Measurements from ENCODE around the gene MACC1.

MACC1 gene

DNA sequence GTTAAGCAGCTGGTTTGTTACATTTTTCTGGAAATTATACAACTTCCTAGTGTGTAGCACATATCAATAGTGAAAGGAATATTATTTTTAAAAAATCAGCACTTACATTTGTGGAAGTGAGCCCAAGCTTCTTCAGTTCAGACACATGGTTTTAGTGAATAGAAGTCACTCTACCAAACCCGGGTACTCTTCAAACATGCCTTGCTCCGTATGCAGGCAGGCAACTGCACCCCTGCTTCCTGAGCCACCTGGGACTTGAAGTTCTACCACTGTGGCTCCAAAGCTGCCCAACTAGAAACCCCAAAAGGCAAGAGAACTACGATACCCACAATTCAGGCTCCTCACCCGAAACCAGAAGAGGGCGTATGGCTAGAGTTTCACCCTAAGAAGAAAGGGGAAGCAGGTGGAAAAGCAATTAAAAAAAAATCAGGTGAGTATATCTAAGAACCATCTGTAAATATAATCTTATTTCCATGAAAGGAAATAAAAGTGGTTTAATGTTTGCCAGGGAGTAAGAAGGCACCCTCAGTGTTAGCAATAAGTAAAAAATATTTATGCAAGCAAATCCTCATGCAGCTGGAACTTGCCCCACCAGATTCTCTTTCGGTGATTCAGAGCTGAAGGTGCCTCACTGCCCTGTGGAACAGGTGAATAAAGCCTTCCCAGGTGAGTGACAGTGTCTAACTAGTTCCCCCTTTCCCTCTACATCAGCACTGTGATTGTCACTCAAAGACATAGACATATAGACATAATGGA is at the start of gene MACC1:
Gene MACC1, minus strand, starts transcription at position 192 of the 756 bp plus-strand sequence. CDS start 55,522 bp downstream, outside the sequence.
- peak; percentile 8 for DNase-seq

- DNase-seq = no peak
Observed at GRCh38 chr7:20264623-20265022, 47.4 kb upstream of the MACC1 start.

GRCh38 chr7:20260223-20260622 is 43.0 kb upstream of the MACC1 start:
- DNase-seq = no peak

GRCh38 chr7:20257212-20257611 is 40.0 kb upstream of the MACC1 start:
- DNase-seq = no peak

GRCh38 chr7:20249920-20250319 is 32.7 kb upstream of the MACC1 start:
- no peak for DNase-seq

- DNase-seq = no peak
Observed at GRCh38 chr7:20249376-20249775, 32.2 kb upstream of the MACC1 start.

GRCh38 chr7:20246236-20246635 is 29.1 kb upstream of the MACC1 start:
- DNase-seq = no peak

GRCh38 chr7:20244334-20245120 is 27.3 kb upstream of the MACC1 start:
- DNase-seq = no peak

DNA sequence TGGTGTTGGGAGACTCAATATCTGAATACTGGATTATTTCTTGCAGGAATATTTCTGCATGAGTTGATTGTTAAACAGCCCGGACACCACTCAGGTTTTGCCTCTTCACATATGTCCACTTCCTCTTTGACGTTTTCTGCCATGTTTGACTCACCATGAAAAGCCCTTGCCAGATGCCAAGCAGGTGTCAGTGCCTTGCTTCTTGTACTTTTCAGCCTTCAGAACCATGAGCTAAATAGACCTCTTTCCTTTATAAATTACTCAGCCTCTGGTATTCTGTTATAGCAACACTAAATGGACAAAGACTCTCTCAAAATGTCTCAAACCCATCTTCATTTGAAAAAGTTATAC is 24.7 kb upstream of the MACC1 start:
- no peak for DNase-seq

DNA sequence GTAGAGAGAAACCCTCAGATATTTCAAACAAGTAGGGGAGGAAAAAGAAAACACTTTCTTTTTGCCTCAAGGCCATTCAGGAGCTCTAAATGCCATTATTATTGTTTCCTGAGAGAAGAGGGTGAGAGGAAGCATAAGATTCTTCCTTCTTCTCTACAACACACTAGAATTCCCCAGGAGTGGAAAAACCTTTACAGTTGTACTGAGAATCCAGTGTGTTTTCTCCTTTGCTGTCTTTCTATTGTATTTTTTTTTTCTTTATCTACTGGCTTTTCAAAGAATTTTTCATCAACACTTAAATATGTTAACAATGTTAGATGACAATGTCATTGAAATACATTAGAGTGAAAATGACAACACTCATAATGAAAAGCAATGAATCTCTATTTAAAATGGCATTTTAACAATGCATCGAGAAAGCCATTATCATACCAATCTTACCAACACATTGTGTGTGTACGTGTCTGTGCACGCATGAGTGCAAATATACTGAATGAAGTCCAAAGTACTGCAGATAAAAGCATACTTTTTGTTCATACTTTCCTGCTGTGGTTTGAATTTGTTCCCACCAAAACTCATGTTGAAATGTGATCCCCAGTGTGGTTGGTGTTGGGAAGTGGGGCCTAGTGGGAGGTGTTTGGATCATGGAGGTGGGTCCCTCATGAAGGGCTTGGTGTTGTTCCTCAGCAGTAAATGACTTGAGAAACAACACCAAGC is 24.2 kb upstream of the MACC1 start:
- DNase-seq = no peak

DNA sequence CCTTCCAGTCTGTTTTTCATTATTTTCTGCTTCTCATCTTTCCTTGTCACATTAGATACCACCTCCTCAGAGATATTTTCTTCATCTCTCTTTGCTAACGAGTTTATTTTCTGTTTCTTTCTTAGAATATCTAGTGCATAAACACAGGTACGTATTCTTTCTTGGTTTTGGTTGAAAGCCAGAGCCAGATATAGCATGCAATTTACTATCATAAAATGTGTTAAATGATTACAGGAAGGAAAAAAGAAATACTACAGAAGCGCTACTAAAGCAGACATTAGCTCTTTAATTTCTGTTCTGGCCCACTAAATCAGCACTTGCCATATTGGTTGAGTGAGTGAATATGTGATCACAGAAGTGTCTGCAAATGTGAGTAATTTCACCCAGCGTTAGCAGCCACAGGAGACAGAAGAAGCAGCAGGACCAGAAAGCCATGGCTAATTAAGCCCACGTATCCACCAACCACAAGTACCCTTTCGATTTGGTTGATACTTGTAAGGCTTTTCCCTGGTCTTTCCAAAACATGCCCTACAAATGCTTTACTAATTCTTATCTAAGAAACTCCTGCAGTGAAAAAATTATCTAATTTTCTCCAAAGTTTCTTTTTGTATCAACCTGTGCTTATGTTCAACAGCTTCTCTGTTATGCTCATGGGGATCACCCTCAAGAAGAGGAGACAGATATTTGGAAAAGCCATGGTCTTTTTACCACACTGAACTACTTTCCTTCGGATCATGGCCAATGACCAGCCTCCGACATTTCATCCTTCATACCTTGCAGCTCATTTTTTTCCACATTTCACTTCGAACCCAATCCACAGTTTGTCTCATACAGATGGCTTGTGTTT is 23.1 kb upstream of the MACC1 start:
- DNase-seq = no peak

DNA sequence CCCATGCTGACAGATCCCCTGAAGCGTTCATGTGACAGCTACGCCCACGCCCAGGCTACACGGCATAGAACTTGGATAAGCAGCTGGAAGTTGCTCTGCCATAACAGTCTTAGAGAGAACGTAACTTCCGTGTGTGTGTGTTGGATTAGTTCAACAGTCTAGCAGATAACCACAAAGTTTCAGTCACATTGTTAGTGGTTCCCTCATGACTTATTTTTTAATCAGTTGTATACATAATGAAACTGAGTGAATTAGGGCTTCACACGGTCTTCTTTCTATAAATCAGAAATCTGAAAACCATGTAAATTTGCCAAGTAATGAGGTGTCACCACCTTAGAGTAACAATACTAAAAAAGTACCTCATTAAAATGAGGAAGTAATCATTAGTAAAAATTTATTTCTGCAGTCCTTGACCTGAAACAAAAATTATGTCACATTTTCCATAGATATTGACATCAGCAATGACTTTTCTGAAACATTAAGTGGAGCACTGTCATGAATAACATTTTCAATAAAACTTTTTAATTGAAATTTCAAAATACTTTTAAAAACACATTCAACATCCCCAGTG is 21.7 kb upstream of the MACC1 start:
- DNase-seq = no peak

GRCh38 chr7:20238194-20238753 is 21.1 kb upstream of the MACC1 start:
- no peak for DNase-seq

DNA sequence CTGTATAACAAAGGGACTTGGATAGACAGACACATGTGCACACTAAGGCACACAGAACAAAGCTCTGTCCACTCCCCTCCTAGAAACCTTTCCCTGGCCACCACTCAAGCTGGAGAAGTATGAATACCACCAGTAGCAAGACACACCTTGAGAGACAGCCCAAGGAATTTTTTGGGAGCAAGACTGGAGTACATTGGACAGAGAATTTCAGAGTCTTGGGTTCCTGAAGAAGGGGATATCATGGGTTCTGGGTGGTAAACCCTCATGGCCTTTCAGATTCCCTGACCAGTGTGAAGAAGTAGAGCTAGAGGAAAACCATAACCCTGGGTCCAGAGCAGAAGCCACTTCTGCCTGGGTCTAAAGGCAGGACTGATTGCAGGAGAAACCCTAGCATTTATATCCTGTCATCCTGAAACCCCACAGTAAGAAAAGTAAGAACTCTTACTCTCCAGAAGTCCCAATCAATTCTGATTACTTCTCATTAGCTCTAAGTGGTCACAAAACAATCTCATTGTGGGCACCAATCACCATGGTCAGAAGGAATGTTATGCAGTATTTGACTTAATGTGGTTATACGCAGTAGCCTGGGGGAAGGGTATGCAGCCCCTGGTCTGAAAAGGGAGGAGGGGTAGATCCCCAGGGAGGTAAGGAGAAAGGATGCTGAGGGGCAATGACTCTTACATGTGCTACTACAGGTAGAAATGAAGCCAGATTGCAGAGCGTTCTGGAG is 20.4 kb upstream of the MACC1 start:
- no peak for DNase-seq

DNA sequence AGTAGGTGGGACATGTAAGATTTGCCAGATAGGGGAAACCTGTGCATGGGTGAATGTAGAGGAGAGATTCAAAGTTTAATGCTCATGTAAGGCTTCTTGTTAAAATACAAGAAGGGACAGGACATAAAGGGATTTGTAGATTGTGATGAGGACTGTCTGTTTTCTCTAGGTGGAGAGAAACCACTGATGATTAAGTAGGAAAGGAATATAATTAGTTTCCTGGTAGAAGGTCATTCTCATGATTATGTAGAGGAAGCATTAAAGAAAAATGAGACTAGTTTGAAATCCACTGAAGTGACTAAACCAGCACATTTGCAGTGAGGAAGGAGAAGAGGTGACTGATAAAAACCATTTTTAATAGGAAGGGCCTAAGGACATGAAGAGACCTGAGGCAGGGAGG is 19.6 kb upstream of the MACC1 start:
- DNase-seq = no peak

DNA sequence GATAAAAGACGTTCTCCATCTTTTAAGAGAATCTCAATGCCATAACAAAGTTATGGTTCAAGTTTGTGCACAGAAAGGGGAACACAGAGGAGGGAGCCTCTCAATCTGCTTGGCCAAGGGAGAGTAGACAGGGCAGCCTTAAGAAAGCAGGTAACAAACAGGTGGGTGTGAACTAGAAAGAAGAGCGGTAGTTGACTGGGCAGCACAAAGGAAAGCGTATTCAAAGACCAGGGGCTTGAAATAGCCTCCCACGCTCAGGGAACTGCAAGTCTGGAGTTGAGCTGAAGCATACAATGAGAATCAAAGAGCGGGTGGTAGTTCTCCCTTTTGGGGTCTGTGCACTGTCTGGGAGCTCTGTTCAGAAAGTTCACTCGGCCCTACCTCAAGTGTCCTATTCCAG is 18.9 kb upstream of the MACC1 start:
- DNase-seq = no peak

GRCh38 chr7:20235288-20235687 is 18.1 kb upstream of the MACC1 start:
- DNase-seq = no peak

DNA sequence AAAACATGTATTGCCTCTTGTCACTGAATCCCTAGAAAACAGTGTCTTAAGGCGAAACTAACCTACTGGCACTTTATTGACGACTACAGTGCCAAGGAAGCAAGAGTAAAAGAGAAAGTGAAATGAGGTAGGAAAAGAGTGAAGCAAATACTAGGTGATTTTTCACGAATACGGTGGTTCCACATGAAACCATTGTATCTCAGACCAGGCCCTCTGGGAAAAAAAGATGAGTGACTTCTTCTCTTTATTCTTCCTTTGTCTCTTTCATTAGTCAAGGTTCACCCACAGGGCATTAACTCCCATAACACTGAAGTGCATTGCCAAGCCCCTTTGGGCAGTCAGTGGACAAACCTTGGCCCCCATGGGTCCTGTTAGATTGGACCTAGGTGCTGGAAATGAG is 16.2 kb upstream of the MACC1 start:
- DNase-seq = no peak

DNA sequence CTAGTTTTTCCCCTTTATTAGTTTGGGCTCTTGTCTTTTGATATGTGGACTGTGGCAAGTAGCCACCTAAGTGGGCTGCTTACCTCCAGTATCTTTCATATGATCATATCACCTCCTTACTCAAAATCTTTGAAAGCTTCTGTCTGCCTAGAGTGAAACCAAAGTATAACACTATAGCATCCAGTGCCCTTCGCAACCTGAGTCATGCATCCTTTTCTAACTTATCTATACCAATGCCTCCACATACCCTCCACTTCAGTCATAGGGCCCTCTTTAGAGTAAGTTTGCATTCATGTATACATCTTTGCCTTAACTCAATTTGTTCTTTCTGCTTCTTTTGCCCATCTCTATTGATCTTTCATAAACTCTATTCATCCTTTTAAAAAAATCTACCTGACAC is 15.7 kb upstream of the MACC1 start:
- no peak for DNase-seq

DNA sequence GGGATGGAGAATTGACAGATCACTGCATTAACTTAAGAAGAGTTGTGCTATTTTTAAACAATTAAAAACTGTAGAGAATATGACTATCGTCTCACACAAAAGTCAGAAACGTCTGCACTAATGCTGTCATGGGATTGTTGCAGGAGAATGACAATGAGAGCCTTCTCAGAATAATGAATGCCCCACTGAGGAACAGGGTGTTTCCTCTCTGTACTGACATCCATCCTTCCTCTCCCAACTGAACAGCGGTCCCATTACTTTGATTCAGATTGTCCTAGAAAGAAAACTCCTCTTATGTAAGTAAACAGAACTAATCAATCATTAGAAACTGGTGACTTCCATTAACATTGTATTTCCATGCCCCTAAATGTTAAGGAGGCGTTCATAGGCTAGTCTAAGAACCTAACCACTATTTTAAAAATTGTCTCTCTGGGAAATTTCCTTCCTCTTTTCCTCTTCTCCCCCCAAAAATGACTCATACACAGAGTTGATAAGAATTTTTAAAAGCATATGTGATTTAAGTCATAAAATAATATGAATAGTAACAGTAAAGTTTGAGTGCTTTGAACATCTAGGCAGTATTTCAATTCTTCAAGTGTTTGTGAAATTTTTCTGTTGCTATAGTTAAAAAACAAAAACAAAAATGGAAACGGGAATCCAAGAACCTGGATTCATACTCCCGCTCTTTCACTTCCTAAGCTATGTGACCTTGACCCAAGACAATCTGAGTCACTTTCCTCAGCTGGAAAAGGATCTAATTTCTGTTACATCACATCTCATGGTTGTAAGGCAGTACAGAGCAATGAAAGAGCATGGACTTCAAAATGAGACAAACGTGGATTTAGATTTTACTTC is 12.7 kb upstream of the MACC1 start:
- no peak for DNase-seq
